HG03460 (cell line): ENCODE results near the gene HSD3B1.

ENCODE experiments used
- ATAC-seq: cut with Tn5 transposase; IDR thresholded peaks from one replicate; pipeline ENCODE4 v1.9.1; 2021; ENCODE audit not compliant: unreplicated experiment

The HSD3B1 gene

DNA sequence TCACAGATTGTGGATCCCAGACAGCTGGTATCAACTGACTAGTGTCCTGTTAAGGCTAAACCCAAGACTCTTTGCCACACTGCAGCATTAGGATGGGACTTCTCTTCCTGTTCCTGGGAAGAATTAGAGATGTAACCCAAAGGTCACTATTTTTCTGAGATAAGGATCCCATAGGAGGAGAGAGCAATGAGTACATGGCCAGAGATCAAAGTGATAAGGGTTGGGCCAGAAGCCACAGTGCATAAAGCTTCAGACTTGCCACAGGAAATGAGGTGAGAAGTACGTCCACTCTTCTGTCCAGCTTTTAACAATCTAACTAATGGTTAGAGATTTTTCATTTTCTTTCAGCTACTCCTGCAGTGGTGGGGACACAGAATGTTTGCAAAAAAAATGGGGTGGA is at the start of gene HSD3B1:
TSS of gene HSD3B1 (plus strand) at position 270 of the 400 bp plus-strand sequence. CDS start 267 bp downstream, outside the sequence.
- ATAC-seq: no peak

DNA sequence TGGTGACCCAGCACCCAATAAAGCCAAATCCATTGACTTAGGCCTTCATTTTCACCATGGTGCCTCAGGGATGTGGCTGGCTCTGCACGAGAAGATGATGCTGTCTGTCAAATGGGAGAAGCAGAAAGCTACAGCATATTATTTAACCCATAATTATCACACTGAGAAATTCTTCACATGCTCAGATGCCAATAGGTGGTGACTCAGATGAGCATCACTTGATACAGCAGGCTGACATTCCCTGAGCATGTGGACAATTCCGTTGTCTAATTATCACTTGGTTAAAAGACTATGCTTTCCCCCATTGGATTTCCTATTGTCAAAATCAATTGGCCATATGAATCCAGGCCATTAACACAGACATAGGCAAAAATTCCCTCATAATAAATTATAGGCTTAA is 44.0 kb upstream of the HSD3B1 start:
- ATAC-seq: no peak

DNA sequence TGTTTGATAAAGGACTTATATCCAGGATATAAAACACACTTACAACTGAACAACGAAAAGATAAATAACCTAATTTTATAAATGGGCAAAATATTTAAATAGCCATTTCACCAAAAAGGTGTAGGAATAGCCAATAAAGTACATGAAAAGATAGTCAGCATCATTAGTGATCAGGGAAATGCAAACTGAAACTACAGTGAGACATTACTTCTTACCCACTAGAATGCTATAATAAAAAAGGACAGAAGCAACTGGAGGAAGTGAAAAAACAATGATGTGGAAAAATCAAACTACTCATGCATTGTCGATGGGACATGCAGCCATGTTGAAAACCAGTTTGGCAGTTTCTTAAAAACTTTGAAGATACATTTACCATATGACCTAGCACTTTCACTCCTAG is 43.4 kb upstream of the HSD3B1 start:
- ATAC-seq: no peak

- no peak for ATAC-seq
Measured at GRCh38 chr1:119466445-119466844, 40.6 kb upstream of the HSD3B1 start.

- ATAC-seq: no peak
Measured at GRCh38 chr1:119467219-119467618, 39.8 kb upstream of the HSD3B1 start.

DNA sequence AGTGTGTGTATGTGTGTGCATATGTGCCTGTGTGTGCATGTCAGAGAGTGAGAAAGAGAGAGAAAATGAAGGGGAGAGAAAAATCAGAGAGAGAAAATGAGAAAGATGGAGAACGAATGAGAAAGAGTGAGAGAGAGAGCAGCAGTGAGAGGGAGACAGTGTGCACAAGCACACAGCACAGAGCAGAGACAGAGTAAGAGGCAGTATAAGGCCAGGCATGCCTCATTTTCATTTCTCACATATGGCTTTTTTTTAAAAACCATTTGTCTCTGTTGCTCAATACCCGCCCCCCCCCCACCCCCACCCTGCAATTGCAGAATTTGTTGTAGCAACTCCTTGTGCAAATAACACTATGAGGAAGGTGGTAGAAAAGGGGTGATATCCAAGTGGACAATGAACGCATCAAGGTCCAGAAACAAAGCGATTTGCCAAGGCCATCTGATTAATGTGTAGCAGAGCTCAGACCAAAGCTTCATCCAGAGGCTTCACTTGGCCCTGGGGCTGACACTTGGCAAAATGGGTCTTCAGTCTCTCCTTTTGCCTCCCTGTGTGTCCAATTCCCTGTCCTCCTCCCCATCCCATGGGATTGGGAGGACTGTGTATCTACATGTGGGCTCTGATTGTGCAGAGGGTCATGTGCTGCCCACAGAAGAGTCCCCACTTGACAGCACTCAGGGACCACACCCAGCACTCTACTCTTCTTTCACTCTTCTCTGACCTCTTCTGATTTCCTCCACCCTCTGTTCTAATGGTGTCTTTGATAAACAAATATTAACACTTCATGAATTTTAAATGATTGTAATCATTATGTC is 38.9 kb upstream of the HSD3B1 start:
- ATAC-seq: no peak

GRCh38 chr1:119469741-119470140 is 37.3 kb upstream of the HSD3B1 start:
- no peak for ATAC-seq

GRCh38 chr1:119470377-119470776 is 36.6 kb upstream of the HSD3B1 start:
- ATAC-seq: no peak

DNA sequence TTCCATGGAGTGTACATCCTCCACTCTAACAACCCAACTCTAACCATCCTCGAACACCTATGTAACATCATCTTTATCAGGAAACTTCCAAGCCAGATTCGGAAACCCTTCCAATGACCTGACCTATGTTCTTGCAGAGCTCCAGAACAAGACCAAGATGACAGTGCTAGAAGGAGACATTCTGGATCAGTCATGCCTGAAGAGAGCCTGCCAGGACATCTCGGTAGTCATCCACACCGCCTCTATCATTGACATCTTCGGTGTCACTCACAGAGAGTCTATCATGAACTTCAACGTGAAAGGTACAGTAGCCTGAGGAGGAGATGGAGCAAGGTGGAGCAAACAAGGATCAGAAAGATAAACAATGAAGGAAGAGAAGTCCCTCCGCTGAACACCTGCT is 36.1 kb upstream of the HSD3B1 start:
- no peak for ATAC-seq

- ATAC-seq: no peak
Measured at GRCh38 chr1:119471566-119471965, 35.4 kb upstream of the HSD3B1 start.

DNA sequence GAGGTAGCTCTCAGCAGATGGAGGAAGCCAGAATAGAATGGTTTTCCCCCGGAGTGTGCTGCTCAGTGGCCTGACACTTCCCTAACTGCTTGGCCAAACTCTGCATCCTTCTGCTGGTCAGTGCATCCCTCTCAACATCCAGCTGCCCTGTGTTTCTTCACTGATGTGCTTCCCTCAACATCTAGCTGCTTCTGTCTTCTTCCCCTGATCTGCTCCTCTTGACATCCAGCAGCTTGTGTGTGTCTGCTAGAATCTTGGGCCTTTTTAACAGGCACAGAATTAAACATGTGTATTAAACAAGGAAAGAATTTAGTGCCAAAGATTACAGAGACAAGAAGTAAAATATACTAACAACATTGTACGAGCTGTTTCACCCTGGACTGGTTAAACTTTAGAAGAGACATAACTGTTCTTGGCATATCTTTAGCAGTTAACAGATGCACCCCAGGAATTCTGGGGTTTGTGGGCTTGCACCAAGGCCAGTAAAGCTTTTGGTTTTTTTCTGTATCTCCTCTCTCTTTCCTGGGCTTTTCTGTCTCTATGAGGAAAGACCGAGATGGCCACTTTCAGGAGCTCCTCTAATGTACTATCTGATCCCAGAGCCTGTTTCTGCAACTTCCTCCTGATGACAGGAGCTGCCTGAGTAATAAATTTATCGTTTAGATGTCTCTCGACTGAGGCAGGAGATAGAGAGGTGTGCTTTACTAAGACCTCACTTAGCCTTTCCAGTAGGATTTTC is 34.8 kb upstream of the HSD3B1 start:
- no peak for ATAC-seq

DNA sequence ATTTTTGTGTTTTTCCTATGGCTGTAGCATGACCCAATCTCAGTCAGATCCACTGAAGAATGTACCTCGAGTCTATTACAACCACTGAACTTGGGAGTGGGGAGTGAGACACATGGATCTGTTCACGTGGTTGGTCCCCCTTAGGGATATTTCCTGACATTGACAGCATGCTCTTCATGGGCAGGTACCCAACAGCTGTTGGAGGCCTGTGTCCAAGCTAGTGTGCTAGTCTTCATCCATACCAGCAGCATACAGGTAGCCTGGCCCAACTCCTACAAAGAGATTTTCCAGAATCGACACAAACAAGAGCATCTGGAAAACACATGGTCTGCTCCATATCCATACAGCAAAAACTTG is 34.2 kb upstream of the HSD3B1 start:
- no peak for ATAC-seq

- no peak for ATAC-seq
Measured at GRCh38 chr1:119475866-119476439, 31.1 kb upstream of the HSD3B1 start.

DNA sequence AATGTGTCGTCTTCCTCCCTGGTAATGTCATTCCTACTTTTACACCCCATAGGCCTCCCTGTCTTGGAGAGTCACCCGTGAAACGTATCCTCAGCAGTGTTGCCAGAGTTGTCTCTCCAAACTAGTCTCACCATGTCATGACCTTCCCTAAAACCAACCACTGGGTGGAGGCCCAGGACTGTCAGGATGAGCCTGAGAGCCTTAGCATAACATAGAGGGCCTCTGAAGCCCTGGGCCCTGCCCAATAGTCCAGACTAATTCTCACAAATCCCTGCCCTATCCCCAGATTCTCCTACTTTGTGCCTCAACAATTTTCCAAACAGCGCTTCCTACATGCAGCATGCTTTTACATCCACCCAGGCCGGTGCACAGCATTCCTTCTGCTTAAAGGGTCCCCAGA is 29.3 kb upstream of the HSD3B1 start:
- no peak for ATAC-seq

DNA sequence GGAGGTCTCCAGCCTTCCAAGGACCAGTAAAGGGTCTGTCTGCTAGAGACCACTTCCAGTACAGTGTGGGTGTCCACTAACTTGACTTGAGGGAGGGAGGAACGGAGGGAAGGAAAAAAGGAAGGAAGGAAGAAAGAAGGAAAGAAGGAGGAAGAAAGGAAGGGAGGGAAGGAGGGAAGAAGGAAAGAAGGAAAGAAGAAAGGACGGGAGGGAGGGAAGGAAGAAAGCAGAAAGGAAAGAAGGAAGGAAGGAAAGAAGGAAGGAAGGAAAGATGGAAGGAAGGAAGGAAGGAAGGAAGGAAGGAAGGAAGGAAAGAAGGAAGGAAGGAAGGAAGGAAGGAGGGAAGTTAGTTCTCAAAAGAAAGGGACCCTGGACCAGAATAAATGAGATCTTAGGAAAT is 26.8 kb upstream of the HSD3B1 start:
- no peak for ATAC-seq

DNA sequence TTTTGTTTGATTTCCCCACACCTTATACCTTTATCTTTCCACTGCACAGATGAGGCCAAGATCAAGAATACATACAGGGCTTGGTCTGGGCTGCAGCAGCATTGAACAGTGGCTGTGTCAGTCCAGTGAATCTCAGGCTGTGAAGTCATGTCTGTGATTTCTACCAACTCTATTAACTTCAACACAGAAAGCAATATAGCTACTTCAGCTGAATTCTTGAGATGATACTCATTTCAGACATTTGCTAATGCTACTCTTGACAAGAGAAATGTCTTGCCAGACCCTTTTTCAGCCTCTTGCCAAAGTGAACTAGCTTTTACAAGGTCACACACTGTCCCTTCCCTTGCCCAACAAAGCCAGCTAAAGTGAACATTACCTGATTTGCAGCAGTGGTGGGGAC is 25.1 kb upstream of the HSD3B1 start:
- ATAC-seq: no peak

DNA sequence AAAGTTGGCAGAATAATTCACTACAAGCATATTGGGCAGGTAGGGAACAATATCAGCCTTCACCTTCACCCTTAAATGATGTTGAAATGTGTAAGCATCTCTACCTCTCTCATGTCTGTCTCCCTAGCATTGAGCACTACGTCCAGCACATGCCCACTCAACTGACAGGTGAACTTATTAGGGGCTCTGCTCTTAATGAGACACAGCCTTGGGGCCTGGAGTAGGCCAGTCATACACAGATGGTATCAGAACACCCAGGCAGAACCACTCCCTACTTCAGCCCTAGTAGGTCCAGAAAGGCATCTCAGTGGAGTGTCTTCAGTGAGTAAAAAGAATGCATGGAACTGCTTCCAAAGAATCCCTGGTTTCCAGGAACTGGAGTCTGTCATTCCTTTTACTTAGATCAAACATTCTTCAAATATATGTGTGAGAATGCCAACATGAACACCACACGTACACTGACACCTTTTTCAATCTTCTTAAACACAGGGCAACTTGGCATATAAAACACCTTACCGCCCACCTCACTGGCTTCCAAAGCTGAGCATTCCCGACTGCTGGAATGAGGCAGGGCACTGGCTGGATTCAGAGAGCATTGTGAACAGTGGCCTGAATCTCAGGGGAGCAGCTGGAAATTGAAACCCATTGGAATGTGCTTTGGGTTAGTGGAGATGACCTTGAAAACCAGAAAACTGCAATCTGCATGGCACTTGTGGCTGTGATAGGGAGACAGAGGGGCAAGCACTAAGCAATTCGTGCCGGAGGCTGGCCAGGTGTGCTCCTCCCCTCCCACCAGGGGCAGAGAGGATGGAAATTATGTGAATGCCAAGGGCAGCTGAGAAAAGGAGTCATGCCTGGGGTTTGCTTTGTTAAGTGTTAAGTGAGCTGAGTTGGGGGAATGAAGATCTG is 24.2 kb upstream of the HSD3B1 start:
- ATAC-seq: no peak

DNA sequence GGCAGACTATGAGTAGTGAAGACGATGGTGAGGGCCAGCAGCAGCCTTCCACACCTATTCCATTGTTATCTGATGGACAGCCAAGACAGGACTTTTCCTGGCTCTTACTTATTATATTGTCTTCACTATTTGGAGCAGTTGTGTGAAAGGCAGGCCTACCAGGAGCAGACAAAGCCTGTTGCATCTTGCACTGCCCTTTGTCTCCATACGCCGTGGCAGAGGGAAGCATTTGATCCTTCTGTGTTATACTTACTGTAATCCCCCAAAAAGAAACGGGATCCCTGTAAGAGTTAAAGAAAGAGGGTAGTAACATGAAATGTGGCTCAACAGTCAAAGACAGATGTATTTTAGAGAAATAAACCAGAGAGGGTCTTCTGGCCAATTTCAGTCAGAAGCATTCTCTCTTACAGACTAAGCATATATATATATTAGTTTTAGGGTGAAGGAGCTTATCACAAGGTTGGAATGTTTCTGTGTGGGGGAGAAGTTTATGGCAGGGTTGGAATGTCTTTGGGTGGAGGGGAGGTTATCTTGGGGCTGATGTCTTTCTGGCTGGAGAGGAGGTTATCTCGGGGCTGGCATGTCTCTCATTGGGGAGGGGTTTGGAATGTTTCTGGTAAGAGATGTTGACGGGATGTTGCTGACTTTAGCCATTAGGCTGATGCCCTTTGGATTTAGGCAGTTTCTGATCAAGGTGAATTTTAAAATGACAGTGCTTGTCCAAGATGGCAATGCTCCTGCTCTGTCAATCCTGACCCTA is 23.4 kb upstream of the HSD3B1 start:
- no peak for ATAC-seq

DNA sequence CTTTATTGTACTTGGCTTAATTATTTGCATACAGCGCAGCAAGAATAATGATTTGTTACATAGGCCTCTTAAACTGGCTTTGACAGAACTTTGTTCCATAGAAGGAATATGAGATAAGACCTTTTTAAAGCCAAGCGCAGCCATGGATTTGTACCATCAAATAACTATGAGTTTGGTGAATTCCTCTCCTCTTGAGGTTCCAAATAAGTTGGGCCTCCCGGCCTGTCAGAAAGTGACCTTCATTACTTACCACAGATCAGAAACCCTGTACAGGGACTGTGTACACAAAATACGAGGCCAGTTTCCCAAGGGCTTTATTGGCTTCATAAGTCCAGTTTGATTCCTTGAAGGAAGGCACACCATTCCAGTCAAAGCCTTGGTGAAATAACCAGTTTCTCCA is 21.8 kb upstream of the HSD3B1 start:
- ATAC-seq: no peak

DNA sequence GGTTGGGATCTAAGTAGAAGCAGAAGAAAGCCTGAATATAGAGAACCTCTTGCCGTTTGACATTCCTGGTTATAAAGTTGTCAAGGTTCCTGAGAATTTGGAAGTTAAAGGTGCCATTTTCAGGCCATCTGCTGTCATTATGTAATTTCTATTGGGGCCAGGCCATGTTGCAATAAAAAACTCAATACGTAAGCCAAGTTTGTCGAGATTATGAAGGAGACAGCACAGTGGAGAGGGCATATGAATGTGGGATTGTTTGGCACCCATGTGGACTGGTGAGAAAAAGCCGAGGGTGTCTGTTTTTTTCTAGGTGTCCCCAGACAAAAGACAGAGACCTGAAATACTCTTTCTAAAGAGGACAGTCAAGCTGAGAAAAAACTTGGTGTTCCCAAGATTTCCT is 18.8 kb upstream of the HSD3B1 start:
- ATAC-seq: no peak
